Measurements from ENCODE around the gene POLN. TPM values are rescaled to one million over a fixed set of nuclear protein-coding genes. Genes with fewer than 3 reads are reported as not detected.

Gene POLN
- total RNA-seq, 1 experiment from 2014 or later: not detected

DNA sequence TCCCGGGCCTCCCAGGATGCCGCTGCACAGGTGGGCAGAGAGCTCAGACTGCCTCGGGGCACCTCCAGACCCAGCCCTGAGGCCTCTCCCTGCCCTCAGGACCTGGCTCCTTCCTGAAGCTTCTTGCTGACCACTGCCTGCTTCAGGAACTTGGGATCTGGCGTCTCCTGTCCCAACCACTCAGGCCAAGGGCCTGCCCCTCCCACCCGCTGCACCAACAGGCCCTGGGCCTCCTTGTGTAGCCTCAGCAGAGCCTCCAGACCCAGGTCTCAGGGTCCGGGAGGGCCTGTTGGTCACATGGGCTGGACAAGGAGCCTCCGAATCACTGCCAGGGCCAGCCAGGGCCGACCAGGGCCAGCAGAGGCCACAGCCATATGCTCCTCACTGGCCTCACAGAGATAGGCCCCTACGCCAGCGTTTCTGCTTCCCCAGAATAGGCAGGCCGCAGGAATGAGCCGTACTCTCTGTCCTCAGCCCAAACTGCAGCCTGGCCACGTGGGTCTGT lies 17.2 kb upstream of the POLN start:
- DNase-seq: no peak
- Histone ChIP-seq H3K4me3 (no peak overlapping the region), H3K36me3 (no peaks in the 10 kb centered on the region), H3K9me3 (no peaks in the 10 kb centered on the region), H3K27me3 (no peaks in the 10 kb centered on the region)

DNA sequence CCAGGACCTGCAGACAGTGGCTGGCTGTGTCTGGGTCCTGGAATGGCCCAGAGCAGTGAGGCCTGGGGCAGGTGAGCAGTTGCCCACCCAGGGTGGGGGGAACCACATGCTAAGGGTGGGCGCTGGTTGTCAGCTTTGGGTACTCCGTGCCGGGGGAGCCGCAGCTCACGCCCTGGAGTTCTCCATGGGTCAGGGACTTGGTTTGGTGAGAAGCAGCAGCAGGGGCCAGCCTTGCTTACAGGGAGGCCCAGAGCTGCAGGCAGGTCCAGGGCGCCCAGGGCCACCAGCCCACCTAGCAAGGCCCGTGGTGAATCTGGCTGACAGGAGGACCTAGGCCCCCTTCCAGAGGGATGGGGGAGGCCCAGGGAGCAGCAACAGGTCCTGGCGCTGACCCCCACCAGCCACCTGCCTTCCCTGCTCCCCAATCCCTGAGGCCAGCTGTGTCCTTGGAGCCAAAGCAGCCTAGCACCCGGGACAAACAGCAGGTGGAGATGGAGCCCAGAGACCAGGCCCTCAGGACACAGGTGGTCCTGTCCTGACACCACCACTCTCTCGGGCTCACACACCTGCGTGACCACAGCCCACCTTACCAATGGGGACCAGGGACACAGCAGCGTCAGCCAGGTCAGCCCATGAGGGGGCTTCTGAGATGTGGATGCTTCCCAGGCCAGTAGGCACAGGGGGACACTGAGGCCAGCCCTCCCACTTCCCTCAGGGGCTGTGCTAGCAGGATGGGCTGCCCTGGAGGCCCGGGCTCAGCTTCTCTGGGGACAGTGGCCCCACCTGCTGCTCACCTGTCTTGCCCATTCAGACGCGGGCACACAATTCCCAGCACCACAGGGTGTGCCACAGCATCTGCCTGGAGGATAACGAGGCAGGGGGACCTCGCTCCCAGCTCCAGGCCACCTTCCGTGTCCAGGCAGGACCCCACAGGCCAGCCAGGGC lies 16.4 kb upstream of the POLN start:
- Histone ChIP-seq H3K36me3 (no peaks in the 10 kb centered on the region), H3K27me3 (no peaks in the 10 kb centered on the region), H3K9me3 (no peaks in the 10 kb centered on the region), H3K4me3 (no peak overlapping the region)
- DNase-seq: no peak

DNA sequence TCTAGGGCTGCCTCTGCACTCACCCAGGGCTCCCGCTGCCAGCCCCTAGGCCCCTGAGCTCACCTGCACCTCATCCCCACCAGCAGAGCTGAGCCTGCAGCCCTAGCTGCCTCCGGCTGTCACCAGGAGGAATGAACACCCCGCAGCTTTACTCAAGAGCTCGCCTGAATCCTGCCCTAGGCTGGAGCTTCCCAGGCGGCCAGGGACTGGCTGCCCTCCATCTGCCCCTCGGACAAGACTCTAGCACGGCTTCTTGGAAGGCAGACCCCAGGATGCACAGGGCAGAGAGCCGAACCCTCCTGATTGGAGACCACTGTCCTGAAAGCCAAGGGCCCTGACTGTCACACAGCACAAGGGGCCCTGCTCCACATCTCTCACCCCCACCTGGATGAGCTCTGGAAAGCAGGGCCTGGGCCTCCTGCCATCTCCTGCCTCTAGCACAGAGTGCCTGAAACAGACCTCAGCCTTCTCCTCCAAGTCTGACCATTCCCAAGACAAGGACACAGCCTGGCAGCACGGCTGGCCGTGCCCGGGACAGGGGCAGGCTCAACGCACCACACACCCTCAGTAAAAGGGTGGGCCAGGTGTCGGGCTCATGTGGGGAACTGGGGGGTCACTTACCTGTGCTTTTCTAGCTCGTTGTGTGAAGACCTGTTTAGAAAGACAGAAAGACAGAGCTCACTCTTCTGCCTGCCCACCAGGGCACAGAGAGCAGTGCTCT lies 15.6 kb upstream of the POLN start:
- no peaks in the 10 kb centered on the region for H3K27me3 ChIP-seq
- no peak for DNase-seq
- no peaks in the 10 kb centered on the region for H3K9me3 ChIP-seq
- no peak overlapping the region for H3K4me3 ChIP-seq
- H3K36me3 ChIP-seq: no peaks in the 10 kb centered on the region

DNA sequence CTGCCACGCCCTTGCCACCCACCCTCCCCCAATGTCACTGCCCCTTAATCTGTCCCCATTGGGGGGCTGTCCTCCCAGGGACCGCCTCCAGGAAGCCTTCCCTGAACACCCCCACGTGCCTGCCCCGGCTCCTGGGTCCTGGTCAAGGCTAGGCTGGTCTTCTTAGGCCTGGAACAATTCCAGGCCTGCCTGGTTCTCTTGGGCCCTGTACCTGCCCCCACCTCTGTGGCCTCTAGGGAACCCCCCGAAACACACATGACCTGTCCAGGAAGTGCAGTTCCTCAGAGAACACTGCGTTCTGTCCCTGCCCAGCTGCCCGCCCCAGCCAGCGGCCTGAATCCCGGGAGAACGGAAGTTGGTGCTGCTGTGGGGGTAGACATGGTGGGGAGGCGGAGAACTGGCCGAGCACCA lies 14.9 kb upstream of the POLN start:
- Histone ChIP-seq H3K9me3 (no peaks in the 10 kb centered on the region), H3K4me3 (no peak overlapping the region), H3K27me3 (no peaks in the 10 kb centered on the region), H3K36me3 (no peaks in the 10 kb centered on the region)
- no peak for DNase-seq

DNA sequence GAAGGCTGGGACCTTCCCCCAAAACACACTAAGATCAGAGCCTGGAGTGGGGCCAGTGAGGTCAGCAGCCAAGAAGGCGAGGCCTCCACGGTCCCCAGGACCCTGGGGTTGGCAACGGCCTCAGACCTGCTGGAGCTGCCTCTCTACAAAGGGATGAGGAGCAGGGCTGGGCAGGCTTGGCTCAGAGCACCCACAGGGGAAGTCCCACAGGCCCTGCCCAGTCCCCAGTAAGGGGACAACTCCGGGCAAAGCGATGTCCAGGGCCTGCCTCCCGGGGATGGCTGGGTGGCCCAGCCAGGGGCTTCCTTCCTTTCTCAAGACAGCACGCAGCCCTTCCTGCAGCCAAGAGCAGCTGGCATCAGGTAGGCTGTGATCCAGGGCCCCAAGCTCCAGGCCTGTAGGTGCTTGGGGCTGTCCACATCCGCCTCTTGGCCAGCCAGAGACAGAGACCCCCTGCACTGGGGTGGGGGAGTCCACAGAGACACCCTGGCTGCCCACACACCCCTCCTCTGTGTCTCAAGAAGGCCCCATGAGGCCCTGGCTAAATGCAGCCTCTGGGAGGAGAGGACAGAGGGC lies 14.3 kb upstream of the POLN start:
- H3K36me3 ChIP-seq: no peaks in the 10 kb centered on the region
- no peak for DNase-seq
- no peak overlapping the region for H3K4me3 ChIP-seq
- no peaks in the 10 kb centered on the region for H3K9me3 ChIP-seq
- H3K27me3 ChIP-seq: no peaks in the 10 kb centered on the region

DNA sequence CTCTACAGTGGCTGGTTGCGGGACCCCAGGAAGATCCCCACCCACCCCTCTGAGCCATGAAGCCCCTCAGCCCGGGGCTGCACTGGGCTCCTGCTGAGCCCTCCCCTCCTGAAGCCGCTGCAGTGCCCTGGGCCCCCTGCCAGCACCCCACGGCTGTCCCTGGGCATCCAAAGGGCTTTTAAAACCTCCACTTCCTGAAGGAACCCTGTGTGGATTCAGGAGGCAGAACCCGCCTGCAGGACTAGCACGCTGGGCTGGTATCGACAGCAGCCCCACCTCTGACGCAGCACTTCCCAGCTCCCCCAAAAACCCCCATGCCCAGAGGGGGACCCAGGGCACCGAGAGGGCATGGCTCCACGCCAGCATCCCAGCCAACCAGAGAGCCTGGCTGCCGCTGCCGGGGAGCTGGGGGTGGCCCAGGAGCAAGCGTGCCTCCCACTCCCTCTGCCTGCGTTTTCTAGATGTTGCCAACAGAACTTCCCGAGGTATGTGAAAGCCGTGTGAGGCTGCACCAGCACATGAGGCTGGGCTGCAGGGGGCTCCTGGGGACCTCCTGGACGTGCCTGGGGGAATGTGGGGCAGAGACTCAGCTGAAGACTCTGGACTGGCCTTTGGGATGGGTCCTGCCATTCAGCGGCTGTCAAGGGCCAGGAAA lies 13.7 kb upstream of the POLN start:
- Histone ChIP-seq H3K36me3 (no peaks in the 10 kb centered on the region), H3K9me3 (no peaks in the 10 kb centered on the region), H3K4me3 (no peak overlapping the region), H3K27me3 (no peaks in the 10 kb centered on the region)
- DNase-seq: no peak

DNA sequence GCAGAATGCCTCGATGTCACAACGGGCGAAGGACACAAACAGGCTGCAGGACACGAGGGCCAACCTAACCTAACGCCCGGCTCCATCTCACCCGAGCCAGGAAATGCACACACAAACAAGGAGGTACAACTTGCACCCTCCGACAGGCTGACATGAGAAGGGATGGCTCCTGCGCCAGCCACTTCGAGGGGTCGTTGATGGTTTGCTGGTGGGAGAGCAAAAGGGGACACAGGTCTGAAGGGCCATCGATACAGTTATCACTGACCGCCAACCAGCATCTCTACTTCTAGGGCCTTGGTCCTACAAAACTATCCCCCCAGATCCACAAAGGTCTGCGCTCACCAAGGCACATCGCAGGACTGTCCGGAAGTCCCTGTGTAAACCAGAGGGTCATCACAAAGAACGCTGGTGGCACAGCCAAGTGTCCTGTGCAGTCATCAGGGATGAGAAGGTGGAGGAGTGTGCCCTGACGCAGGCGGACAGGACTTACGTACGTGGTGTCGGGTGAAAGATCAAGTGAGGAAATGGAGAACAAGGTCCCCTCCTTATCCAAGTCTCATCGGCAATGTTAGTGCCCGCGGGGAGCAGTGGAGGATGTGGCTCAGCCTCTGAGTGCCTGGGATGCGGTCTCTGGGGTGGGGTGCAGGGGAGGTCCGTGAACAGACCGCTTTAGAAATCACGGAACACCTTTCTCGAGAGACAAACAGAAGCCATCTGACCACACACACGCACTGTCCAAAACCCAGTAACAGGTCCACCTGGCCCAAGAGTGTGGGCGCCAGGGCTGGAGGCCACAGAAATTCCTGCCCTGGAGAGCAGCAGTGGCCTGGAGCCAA lies 13.0 kb upstream of the POLN start:
- Histone ChIP-seq H3K36me3 (no peaks in the 10 kb centered on the region), H3K4me3 (no peak overlapping the region), H3K27me3 (no peaks in the 10 kb centered on the region), H3K9me3 (no peaks in the 10 kb centered on the region)
- no peak for DNase-seq

DNA sequence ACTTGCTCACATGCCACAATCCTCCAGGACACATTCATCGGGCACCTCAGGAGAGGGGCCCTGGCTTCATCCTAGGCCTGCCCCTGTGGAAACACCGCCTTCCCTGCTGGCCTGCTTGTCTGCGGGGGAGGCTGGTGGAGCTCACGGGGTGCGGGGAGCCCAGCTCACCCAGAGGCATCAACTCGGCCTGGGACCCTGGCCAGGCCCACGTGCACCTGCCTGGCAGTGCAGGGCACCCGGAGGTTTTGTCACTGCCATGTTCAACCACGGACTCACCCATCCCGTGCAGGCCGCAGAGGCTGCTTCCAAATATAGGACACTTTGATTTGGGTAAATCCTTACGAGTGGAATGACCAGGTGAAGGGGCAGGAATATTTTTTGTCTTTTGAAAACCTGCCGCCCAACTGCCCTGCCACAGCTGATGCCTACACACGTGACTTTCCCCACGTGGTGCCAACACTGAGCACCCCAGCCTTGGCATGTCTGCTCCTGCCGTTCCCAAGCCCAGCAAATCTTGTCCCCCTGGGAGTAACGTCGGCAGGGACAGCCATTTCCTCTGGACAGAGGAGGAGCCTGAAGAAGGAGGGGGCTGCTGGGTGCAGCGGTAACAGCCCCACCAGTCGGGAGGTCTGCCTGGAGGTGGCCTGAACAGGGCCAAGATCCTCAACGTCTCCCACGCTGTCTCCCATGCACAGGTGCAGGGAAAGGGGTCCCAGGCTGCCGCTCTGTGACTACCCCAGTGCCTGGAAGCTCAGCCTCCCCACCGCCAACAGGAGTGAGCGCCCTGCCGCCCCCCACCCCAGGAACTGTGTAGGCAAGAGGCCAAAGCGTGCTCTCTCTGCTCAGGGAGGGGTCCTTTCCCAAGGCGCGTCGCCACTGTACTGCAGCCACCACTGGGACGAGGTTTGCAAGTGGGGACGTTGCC lies 11.5 kb upstream of the POLN start:
- Histone ChIP-seq H3K9me3 (no peaks in the 10 kb centered on the region), H3K4me3 (no peak overlapping the region), H3K27me3 (no peaks in the 10 kb centered on the region), H3K36me3 (no peaks in the 10 kb centered on the region)
- no peak for DNase-seq

DNA sequence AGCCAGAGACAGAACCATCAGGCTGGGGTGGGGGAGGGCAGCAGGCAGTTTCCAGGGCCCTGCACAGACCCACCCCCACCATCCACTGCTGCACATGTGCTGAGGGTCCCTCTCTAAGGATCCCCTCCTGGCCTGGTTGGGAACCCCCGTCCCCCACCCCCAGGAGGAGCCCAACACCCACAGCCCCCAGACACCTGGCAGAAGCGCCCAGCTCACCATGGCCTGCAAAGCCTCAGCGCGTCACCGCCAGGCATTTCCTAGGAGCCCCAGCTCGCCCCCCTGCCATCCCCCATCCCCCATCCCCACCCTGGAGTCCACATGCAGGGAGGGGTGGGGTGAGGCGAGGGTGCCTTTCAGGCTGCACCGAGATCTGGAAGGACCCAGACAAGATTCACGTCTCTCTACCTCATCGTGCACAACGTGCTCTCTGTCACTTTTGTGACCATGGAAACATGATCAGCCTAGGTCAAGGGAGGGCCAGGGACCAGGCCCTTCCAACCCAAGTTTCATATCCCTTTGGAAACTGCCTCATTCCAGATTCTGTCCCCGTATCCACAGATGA lies 10.7 kb upstream of the POLN start:
- H3K9me3 ChIP-seq: no peaks in the 10 kb centered on the region
- no peak for DNase-seq
- no peaks in the 10 kb centered on the region for H3K27me3 ChIP-seq
- H3K4me3 ChIP-seq: no peak overlapping the region
- H3K36me3 ChIP-seq: no peaks in the 10 kb centered on the region

DNA sequence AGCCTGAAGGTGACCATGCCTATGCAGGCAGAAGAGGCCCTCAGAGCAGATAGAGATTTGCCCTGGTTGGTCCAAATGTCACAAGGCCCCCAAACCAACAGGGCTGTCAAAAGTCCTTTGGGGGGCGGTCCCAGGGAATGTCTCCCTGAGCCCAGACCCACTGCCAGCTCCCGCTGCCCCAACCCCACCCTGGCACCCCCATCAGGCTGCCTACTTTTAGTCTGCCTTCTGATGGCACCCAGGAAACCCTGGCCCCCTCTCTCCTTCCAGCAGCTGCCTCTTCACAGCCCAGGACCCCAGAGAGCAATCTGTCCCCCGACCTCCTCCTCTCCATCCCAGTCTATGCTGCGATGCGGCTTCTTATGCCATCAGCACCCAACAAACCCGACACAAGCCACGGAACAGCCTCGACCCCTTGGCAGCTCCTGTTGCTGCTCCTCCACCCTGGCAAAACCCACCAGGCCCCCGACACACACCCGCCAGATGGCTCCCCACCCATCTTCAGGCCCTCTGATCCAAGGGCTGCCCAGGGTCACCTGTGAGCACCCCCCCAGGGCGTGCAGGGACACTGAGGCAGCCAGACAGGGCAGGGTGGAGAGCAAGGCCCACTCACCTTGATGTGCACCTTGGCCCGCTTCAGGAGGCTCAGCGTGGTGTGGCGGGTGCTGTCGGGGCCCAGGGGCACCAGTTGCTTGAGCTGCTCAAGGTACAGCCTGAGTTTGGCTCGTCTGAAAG lies 10.0 kb upstream of the POLN start:
- H3K36me3 ChIP-seq: no peaks in the 10 kb centered on the region
- no peak for DNase-seq
- H3K9me3 ChIP-seq: no peaks in the 10 kb centered on the region
- H3K4me3 ChIP-seq: no peak overlapping the region
- no peaks in the 10 kb centered on the region for H3K27me3 ChIP-seq

DNA sequence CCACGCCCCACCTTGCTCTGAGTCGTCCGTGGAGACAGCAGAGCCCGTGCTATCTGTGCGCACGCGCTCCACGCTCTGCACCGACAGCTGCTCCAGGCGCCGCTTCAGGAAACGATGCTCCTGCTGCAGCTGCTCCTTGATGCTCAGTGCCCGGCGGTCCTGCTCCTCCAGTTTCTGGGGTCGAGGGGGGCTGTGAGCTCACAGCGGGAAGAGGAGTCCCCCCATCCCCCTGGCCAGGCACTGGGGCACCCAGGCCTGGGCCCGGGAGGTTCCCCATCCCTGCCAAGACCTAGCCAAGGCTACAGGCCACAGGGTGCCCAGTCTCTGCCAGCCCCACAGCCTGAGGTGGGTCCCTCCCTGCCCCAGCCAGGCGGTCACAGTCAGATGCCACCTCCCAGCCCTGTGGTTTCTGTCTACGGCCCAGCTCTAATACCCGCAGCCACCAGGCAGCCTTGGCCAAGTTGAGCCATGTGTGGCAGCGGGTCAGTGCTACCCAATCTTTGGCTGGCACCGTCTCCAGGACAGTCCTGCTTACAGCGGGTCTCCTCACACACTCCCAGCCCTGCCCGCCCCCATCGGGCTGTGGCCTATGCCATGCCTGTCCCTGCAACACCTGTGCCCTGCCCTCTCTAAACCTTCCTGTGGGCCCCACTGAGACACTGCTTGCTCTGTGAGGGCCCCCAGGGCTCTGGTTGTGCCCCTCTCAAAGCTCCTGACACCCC lies 9.3 kb upstream of the POLN start:
- Histone ChIP-seq H3K27me3 (no peaks in the 10 kb centered on the region), H3K9me3 (no peaks in the 10 kb centered on the region), H3K36me3 (no peaks in the 10 kb centered on the region), H3K4me3 (no peak overlapping the region)
- no peak for DNase-seq

DNA sequence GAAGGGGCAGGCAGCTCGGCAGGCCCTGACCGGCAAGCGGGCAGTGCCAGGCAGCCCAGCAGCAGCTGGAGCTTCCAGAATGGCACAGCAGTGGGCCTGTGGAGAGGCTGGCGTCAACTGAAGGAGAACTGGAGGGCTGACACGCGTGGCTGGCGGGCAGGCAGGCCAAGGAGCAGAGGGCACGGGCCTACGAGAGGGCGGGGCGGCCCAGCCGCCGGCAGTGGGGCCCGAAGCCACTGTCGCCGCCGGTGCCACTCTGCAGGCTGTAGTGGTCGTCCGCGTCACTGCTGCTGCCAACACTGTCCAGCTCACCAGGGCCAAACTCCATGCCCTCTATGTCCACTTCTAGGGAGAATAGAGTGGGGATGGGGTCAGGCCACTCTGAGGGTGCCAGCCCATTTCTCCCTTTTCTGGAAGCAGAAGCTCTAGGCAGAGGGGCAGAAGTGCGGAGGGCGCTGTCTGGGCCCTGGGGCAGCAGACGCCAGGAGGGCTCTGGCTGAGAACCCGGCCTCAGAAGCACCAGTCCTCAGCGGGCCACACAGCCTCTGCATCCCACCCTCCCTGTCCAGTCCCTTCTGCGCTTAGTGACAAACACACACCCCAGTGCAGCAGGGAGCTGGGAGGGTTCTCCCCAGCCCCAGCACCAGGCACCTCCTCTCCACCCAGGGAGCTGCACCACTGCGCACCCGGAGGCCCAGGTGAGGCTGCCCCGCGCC lies 8.6 kb upstream of the POLN start:
- no peak for DNase-seq
- Histone ChIP-seq H3K27me3 (no peaks in the 10 kb centered on the region), H3K36me3 (no peaks in the 10 kb centered on the region), H3K9me3 (no peaks in the 10 kb centered on the region), H3K4me3 (no peak overlapping the region)
